ENCODE measurements around the gene HSPB6.

The HSPB6 gene

DNA sequence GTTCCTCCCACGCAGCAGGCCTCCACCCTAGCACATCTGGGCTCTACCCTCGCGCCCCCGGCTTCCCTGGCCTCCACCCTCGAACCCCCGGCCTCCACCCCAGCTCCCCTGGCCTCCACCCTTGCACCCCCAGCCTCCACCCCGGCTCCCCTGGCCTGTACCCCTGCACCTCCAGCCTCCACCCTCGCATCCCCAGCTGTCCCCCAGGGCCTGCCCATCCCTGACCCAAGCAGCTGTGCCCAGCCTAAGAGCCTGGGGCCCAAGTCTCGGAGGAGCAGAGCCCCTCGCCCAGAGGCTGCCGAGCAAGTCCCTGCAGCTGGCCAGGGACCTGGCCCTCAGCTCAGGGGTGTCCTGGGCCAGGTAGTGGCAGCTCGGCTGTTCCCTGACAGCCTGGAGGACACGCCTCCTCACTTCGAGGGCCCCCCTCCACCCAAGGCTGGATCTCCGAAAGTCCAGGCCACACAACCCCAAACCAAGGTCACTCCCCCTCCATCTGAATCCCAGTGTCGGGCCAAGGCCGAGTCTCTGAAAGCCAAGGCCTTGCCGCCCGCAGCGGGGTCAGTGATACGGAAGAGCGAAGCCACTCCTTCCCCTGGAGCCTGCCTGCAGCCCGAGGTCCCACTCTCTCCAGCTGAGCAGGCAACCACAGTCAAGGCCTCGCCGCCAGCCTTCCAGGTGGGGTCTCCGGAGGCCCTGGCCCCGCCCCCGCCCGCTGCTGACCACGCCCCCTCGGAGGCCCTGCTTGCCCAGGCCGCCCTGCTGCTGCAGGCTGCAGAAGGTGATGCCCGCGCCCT is 10.7 kb upstream of the HSPB6 start:
- DNase-seq = no peak

DNA sequence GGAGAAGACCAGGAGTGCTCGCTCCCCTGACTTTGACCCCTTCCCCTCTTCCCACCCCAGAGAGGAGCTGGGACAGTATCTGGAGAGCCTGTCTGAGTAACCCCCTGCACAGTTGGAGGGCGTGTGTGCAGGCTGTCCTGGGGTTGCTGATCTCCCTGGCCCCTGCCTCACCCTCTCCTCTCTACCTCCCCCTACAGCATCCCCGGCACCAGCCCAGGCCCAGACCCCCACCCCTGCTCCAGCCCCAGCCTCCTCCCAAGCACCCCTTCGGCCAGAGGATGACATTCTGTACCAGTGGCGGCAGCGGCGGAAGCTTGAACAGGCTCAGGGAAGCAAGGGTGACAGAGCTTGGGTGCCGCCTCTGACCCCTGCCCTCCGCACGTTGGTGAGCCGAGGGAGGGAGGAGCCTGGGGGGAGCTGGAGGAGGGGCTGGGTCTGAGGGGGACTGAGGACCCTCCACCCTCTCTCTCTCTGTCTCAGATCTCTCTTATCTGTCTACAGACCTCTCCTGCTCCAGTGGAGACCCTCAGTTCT is 9.8 kb upstream of the HSPB6 start:
- no peak for DNase-seq

DNA sequence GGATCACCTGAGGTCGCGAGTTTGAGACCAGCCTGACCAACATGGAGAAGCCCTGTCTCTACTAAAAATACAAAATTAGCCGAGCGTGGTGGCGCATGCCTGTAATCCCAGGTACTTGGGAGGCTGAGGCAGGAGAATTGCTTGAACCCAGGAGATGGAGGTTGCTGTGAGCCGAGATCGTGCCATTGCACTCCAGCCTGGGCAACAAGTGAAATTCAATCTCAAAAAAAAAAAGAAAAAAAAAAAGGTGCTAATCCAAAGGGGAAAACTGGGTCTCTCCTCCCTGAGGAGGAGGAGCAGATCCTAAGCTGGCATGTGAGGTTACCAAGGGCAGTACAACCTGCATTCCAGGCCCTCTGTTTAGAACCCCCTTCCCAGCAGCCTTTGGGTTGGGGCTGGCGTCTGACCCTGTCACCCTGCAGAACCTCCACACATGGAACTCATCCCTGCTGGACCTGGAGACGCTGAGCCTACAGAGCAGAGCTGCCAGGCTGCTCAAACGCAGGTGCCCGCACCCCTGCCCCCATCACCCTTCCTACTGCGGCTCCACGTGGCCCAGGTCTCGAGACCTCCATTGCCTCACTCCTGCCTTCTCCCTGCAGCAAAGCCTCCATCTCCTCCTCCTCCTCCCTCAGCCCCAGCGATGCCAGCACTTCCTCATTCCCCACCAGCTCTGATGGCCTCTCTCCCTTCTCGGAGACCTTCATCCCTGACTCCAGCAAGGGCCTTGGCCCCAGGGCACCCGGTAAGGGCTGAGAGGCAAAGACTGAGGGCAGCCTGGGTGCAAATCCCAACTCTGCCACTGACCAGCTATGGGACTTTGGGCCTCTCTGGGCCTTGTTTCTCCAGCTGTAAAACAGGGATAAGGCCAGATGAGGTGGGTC is 7.8 kb upstream of the HSPB6 start:
- DNase-seq = no peak

DNA sequence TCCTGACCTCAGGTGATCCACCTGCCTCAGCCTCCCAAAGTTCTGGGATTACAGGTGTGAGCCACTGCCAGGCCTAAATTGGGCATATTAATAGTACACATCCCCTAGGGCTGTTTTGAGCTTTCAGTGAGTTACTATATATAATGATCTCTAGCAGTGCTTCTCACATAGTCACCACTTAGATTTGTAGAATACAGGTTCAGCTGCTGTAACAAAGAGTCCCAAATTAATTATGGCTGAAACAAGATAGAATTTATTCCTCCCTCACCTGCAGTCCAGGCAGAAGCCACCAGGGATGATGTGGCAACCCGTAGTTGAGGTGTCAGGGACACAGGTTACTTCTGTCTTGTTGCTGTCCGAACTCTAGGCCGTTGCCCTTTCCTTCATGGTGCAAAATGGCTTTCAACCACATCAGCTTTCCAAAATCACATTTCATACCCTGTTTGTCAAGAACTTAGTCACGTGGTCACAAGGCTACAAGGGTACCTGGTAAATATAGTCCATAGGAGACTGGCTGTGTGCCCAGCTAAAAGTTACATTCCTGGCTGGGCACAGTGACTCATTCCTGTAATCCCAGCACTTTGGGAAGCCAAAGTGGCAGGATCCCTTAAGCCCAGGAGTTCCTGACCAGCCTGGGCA is 4.0 kb upstream of the HSPB6 start:
- DNase-seq = no peak

DNA sequence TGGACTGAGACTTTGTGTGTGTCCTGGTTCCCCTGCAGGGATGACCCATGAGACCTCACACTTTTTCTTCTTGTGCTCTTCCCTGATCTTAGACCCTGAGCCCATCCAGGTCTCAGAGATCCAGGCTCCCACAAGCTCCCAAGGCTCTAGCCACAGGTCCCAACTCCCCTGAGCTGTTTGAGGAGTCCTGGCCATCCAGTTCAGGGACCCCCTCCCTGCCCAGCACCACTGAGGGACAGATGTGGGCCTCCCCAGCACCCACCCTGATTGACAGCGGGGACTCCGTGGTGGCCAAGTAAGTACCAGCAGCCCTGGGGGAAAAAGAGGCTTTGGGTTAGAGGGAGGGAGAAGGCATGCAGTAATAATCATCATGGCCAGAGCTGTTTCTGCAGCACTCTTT is 2.9 kb upstream of the HSPB6 start:
- no peak for DNase-seq

DNA sequence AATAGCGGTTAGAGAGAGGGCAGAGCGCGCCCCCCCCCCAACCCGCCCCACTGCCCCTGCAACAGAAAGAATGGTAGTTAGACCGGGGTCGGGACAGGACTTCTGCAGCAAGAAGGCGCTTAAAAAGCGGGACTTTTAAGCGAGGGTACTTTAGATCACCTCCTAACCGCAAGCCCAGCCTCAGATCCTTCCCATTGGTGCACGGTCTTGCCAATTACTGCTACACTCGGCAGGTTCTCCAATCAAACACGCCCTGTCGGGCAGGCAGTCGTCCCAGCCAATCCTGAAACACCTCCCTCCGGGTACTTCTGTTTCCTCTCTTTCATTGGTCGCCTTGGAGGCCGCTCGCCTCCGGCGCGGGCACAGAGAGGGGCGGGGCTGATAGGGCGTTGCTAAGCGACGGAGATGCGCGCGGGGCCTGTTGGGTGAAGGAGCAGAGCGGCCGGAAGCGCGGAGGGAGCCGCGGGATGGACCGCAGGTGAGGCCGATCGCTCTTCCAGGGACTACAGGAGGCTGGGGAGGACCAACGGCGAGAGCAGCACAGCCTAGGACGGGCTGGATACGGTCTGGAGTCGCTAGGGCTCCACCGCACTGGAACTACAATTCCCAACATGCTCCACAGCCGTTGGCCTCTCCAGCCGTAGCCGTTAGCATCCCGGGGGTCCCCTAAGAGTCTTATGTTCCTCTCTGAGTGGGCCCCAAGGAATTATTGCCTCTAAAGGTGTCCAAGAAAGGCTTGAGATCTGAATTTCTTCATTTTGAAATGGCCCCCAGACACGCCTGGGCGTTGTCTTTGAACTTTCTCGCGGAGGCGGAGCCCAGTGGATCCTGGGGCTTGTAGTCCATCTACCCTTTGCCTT is 1.1 kb upstream of the HSPB6 start, which contains the start of gene PROSER3:
Gene PROSER3, plus strand, starts transcription at position 428 of the 860 bp plus-strand sequence. Its CDS starts 40 bp downstream, at position 468.
- DNase-seq = peak; percentile 98 to 100 (median 99)

DNA sequence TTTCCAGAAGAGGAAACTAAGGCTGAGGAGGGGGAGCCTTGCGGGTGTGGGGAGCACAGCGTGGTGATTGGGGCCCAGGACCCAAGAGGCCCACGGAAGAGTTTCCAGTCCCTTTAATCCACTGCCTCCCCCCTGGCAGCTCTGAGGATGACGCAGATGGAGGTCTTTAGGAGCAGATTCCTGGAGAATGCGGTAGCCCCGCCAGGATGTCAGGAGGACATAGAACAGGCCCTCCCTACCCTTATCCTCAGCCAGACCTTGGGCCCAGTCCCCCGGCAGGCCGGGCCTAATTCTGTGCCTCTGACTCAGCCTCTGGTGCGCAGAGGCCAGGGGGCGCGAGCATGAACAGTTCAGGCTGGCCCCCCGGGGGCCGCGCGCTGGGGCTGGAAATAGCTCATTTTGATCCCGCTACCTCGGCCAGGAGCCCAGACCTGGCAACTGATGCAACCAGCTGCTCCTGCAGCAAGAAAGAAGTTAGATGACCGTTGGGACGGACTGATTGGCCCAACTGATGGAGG is 461 bp upstream of the HSPB6 start:
- DNase-seq = peak in 3 of 4 experiments; percentile 15 to 44 (median 31)

DNA sequence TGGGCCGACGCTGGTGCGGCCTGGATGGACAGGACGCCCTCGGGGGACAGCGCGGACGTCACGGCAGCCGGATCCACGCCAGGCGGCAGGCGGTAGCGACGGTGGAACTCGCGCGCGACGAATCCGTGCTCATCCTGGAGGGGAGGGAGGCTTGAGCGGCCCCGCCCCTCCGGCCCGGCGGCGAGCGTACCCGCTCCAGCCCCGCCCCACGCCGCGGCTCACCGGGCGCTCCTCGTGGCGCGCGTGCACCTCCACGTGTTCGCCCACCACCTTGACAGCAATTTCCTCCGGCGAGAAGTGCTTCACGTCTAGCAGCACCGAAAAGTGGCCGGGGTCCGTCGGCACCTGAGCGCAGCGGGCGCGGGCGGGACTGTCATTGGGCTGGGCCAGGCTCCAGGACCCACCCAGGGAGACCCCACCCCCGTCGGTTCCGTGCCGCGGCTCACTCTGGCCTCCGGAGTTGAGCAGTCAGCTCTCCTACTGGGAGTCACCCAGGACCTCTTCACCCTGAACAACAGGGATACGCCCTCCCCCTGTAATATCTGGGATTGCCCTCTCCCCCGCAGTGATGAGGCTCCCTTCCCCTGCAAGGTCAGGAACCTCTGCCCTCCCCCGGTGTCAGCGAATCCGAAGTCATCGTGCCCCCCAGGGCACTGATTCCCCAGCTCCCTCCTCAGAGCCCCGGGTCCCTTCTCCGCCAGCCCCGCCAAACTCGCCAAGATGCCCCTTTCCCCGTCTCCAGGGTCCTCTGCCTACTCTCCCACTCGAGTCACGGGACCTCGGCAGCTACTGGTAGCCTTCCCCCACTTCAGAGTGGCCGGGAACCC is 1.1 kb downstream of the HSPB6 start:
- DNase-seq = peak in 3 of 4 experiments; percentile 12 to 51 (median 27)

DNA sequence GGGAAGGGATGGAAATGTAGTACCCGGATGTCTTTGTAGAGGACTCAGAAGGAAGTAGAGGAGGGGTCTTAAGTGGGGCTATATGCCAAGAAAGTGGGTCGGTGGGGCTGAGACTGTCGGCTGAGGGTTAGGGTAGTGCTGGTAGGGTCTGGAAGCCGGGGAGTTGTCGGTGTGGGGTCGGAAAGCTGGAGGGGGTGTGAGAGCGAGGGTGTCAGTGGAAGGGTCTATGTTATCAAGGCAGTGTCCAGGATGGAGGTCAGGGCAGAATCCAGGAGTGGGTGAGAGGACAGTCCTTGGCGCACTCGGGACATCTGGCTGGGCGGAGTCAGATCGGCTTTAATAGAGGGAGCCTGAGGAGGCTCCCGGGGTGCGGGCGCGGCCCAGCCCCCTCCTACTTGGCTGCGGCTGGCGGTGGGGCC is 1.7 kb downstream of the HSPB6 start:
- no peak for DNase-seq

DNA sequence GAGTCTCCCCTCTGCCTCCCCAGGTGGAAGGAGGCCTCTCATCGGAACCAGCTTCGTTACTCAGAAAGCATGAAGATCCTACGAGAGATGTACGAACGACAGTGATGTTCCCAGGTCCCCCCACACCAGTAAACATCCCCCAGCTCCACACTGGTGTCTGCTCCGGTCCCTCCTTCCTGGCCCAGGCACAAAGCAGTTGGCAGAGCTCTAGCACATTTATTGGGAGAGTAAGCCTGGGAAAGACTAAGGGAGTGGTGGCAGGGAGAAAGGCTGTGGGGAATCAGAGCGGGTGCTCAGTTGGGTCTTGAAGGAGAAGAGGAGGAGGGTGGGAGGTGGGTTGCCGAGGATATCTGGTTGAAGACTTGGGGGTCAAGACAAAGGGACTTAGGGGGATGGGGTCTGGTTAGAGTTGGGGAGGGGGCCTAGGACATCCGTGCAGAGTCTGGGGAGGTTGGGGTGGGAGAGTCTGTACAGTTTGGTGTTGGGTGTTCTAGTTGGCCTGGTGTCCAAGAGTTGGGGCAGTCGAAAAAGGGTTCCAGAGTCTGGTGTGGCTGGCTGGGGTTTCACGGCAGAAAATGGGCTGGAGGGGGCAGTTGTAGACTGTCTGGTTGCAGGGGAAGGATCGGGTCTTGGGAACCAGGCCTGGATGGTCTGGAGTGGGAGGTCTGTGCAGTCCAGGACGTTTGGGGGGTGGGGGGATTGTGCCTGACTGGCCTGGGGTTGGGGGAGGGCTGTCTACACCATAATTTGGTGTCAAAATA is 2.3 kb downstream of the HSPB6 start:
- DNase-seq = no peak

DNA sequence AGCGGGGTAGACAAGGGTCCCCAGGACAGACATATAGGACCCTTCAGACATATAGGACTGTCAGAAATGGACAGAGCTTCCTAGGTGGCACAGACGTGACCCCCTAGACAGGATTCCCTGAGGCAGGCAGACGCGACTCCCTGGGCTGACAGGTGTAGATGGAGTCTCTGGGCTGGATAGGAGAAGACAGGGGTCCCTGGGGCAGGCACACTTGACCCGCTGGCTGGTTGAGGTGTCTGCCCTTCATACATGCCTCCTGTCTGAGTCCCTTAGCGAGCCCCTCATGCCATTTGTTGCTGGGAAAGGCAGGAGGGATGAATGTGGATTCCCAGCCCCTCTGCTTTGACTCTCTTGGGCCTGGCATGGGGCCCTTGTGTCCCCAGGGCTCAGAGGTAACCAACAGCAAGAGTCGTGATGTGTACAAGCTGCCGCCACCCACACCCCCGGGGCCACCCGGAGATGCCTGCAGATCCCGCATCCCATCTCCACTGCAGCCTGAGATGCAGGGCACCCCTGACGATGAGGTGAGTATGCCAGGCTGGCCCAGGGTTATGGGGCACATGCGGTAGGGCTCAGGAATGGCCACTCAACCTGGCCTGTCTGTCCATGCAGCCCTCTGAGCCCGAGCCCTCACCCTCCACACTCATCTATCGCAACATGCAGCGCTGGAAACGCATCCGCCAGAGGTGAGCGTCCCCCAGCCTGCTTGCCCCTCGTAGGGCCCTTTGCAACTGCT is 3.0 kb downstream of the HSPB6 start:
- DNase-seq = no peak

DNA sequence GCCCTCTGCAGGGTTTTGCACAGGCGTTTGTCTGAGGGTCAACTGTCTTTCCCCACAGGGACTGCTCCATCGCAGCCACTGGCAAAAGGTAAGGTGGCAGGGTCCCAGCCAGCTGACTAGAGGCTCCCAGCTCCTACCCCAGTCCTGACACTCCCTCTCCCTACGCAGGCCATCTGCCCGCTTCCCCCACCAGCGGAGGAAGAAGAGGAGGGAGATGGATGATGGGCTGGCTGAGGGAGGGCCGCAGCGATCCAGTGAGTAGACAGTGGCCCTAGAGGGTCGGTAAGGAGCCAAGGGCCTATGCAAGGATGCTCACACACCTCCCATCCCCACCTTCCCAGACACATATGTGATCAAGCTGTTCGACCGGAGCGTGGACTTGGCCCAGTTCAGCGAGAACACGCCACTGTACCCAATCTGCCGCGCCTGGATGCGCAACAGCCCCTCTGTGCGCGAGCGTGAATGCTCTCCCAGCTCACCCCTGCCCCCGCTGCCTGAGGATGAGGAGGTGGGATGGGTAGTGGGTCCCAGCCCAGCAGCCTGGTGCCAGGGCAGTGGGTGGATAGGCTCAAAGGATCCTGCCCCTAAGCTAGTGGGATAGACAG is 4.0 kb downstream of the HSPB6 start:
- no peak for DNase-seq

DNA sequence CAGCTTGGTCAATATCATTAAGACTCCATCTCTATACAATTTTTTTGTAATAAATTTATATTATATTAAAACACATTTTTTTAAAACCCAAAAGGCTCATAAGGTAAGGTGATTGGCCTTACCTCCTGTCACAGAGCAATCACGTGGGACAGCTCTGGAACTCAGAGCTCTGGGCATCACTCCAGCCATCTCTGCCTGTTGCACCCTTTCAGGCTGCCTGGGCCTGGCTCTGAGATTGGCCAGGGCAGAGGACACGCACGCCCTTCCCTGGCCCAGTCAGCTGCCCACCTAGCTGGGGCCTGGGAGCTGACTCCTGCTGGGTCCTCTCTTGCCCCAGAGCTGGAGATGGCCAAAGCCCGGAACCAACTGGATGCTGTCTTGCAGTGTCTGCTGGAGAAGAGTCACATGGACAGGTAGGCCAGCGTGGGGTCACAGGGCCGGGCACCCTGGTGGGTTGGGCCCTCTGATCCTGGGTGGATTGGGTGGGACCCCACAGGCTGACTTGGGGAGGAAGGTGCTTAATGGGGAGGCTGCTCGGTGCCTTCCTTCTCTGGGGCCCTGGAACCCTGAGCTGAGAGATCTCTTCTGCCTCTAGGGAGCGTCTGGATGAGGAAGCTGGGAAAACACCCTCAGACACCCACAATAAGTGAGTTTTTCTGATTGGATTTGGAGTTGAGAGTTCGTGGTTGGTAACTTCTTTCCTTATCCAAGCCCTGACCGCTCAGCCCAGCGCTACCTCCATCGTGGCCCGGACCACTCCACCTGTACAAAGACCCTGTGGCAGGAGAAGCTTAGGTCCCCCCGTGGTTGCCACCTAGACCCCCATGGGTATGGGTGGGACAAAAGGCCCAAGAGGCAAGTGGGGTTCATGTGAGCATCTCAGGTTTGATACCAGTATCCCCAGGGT is 4.7 kb downstream of the HSPB6 start:
- DNase-seq = no peak

DNA sequence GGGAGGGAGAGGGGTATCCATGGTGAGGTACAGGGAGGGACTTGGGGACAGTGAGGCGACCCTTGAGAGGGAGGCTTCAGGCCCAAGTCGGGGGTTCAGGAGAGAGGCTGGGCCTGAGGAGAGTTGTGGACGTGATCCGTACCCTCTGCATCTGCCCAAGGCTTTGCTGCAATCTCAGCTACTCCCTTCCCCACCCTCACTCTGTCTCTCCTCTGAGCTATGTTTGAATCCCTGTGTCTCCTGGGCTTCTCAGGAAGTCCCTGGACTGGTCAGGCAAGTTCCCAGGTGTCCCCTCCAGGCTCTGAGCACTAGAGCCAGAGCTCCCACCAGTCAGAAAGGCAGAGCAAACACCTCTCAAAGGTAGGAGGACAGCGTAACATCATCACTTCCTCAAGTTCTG is 6.7 kb downstream of the HSPB6 start:
- no peak for DNase-seq

DNA sequence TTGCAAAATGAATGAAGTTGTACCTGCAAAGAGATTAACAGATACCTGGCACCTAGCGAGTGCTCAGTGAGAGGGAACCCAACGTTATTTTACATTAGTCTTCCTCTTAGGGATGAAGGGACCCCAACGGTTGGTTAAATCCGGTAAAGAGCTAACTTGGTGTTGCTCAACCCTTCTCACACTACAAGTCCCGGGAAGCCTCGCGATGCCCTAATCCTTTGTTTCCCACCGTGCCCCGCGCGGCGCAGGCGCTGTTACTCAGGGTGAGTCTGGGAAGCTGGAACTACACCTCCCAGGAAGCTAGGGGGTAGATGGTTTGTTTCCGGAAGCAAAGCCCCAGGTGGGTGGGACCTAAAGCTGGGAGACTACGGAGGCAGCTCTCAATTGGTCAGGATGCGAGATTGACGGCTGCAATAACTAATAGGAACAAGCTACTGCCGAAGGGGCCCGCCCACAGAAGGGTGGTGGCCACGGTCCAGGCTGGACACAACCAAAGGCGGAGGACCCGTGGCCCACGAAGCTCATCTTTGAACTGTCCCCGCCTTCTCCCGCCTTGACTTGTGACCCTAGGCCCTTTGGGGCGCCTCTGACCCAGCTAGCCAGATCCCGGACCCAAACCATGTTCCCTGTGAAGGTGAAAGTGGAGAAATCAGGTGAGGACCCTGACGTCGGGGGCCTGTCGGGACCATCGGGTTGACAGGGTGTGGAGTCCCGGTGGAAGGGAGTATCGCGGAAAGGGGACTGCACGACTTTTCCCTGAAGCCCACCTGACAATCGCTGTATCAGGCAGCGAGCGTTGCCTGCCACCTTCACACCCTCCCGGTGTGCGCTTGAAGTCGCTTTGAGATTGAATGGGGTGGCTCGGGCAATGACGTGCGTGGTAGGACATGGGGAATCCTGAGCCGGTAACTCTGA is 8.5 kb downstream of the HSPB6 start, which contains the start of gene LIN37:
Gene LIN37, plus strand, starts transcription at position 471 of the 915 bp plus-strand sequence. Its CDS starts 149 bp downstream, at position 620.
- DNase-seq = peak; percentile 99 to 100 (median 100)

DNA sequence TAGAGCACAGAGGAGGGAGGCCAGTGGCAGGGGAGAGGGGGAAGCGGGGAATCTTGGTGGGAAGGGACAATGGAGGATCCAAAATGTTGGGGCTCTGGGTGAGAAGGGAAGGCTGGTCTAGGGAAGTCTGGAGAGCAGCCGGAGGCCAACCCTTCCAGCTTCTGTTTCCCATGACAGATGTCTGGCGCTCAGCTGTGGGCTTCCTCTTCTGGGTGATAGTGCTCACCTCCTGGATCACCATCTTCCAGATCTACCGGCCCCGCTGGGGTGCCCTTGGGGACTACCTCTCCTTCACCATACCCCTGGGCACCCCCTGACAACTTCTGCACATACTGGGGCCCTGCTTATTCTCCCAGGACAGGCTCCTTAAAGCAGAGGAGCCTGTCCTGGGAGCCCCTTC is 10.3 kb downstream of the HSPB6 start:
- peak in 3 of 4 experiments; percentile 29 to 53 (median 37) for DNase-seq
